Spinal cord (tissue), 10 donors: ENCODE measurements around the gene GALNT7. TPM values are rescaled to one million over a fixed set of nuclear protein-coding genes. Genes with fewer than 3 reads are reported as not detected.

Source experiments
- DNase-seq, 6 donors: peaks; one replicate each; pipeline versions ENCODE4 v3.0.0 to v3.0.0-alpha.2; 2013 to 2015; ENCODE audit warnings: low spot score in 6 of 6, low read depth in 4 of 6
- H3K27ac ChIP-seq: one replicate; pipeline ENCODE4 v1.5.1; 2013; ENCODE audit warnings: low read depth, low read length, control low read depth
- H3K27me3 ChIP-seq: one replicate; pipeline ENCODE4 v1.6.1; 2013; ENCODE audit warnings: low read length; ENCODE audit not compliant: control insufficient read depth, insufficient read depth
- H3K36me3 ChIP-seq: one replicate; pipeline ENCODE4 v1.6.1; 2013; ENCODE audit warnings: low read length; ENCODE audit not compliant: control insufficient read depth, insufficient read depth
- H3K4me1 ChIP-seq: one replicate; pipeline ENCODE4 v1.6.1; 2013; ENCODE audit warnings: low read length; ENCODE audit not compliant: control insufficient read depth, insufficient read depth
- H3K4me3 ChIP-seq: one replicate; pipeline ENCODE4 v1.5.1; 2013; ENCODE audit warnings: low read depth, low read length, control low read depth
- H3K9me3 ChIP-seq: one replicate; pipeline ENCODE4 v1.6.1; 2013; ENCODE audit warnings: low read length; ENCODE audit not compliant: control insufficient read depth, insufficient read depth
- WGBS: methylation state at CpG from one replicate; pipeline ENCODE4 v1.1.5; 2013; ENCODE audit warnings: missing lambda C conversion rate; ENCODE audit not compliant: insufficient coverage; 5-methylcytosine and 5-hydroxymethylcytosine counted together
- polyA plus RNA-seq, 2 donors: library from polyadenylated mRNA; unstranded; fragments of 120-200 nt; gene quantifications; one replicate each; pipeline ENCODE4 v1.2.1, GENCODE V29; 2013; ENCODE audit not compliant: insufficient read length in 2 of 2
- total RNA-seq, 2 donors: library from RNA; depleted of rRNA in 1 of 2; stranded (reverse); fragments of 120-200 nt in 1 of 2; fragments of >200 nt in 1 of 2; gene quantifications; one replicate each; pipeline versions ENCODE4 v1.2.3 to v1.2.4, GENCODE V29; 2013 to 2014
- donor health status: healthy.

GALNT7 gene
- total and polyA plus RNA-seq, 4 donors: 21.4 to 39.3 (median 23.2) TPM

- no peaks in the 10 kb centered on the region for H3K9me3 ChIP-seq
- H3K4me1 ChIP-seq: no peaks in the 10 kb centered on the region
- no peak overlapping the region for H3K27ac ChIP-seq
- H3K27me3 ChIP-seq: no peaks in the 10 kb centered on the region
- no peak for DNase-seq
- WGBS: no CpG with 5 or more reads among the region's 2 CpGs
- no peaks in the 10 kb centered on the region for H3K36me3 ChIP-seq
- no peak overlapping the region for H3K4me3 ChIP-seq
These were observed 34.2 kb upstream of the GALNT7 start for GRCh38 chr4:173134426-173134825.

GRCh38 chr4:173135241-173135847 is 33.3 kb upstream of the GALNT7 start:
- Histone ChIP-seq H3K4me3 (no peak overlapping the region), H3K36me3 (no peaks in the 10 kb centered on the region), H3K27me3 (no peaks in the 10 kb centered on the region), H3K27ac (no peak overlapping the region), H3K4me1 (no peaks in the 10 kb centered on the region), H3K9me3 (no peaks in the 10 kb centered on the region)
- DNase-seq: no peak
- WGBS: 80% methylated on average over 1 of the region's 3 CpGs

GRCh38 chr4:173138624-173139023 is 30.0 kb upstream of the GALNT7 start:
- Histone ChIP-seq H3K4me1 (no peaks in the 10 kb centered on the region), H3K36me3 (no peaks in the 10 kb centered on the region), H3K4me3 (no peak overlapping the region), H3K27ac (no peak overlapping the region), H3K27me3 (no peaks in the 10 kb centered on the region), H3K9me3 (no peaks in the 10 kb centered on the region)
- peak in 3 of 6 donors; percentile 11 to 71 (median 59) for DNase-seq
- WGBS: 17% methylated on average over 1 of the region's 1 CpG

- Histone ChIP-seq H3K36me3 (no peaks in the 10 kb centered on the region), H3K4me1 (no peaks in the 10 kb centered on the region), H3K4me3 (no peak overlapping the region), H3K27me3 (no peaks in the 10 kb centered on the region), H3K27ac (no peak overlapping the region), H3K9me3 (no peaks in the 10 kb centered on the region)
- no CpG with 5 or more reads among the region's 2 CpGs for WGBS
- peak in 1 of 6 donors; percentile 7 for DNase-seq
These were observed 29.1 kb upstream of the GALNT7 start for GRCh38 chr4:173139561-173139960.

- no peak for DNase-seq
- Histone ChIP-seq H3K27ac (no peak overlapping the region), H3K4me3 (no peak overlapping the region), H3K36me3 (no peaks in the 10 kb centered on the region), H3K27me3 (no peaks in the 10 kb centered on the region), H3K9me3 (no peaks in the 10 kb centered on the region), H3K4me1 (no peaks in the 10 kb centered on the region)
- 81% methylated on average over 3 of the region's 3 CpGs for WGBS
These were observed 23.5 kb upstream of the GALNT7 start for GRCh38 chr4:173145131-173145530.

- Histone ChIP-seq H3K9me3 (no peaks in the 10 kb centered on the region), H3K4me3 (no peak overlapping the region), H3K36me3 (no peaks in the 10 kb centered on the region), H3K4me1 (no peaks in the 10 kb centered on the region), H3K27ac (no peak overlapping the region), H3K27me3 (no peaks in the 10 kb centered on the region)
- no peak for DNase-seq
- WGBS: 100% methylated on average over 2 of the region's 4 CpGs
These were observed 22.2 kb upstream of the GALNT7 start for GRCh38 chr4:173146456-173146855.

- Histone ChIP-seq H3K27ac (no peak overlapping the region), H3K4me3 (no peak overlapping the region), H3K36me3 (no peaks in the 10 kb centered on the region), H3K4me1 (no peaks in the 10 kb centered on the region), H3K27me3 (no peaks in the 10 kb centered on the region), H3K9me3 (no peaks in the 10 kb centered on the region)
- DNase-seq: no peak
- WGBS: 75% methylated on average over 2 of the region's 2 CpGs
These were observed 17.1 kb upstream of the GALNT7 start for GRCh38 chr4:173151496-173151895.

GRCh38 chr4:173152104-173152503 is 16.5 kb upstream of the GALNT7 start:
- DNase-seq: no peak

GRCh38 chr4:173153445-173153844 is 15.2 kb upstream of the GALNT7 start:
- no peak for DNase-seq
- Histone ChIP-seq H3K27ac (no peak overlapping the region), H3K27me3 (no peaks in the 10 kb centered on the region), H3K36me3 (no peaks in the 10 kb centered on the region), H3K9me3 (no peaks in the 10 kb centered on the region), H3K4me3 (no peak overlapping the region), H3K4me1 (no peaks in the 10 kb centered on the region)
- no CpG with 5 or more reads among the region's 2 CpGs for WGBS

More at GRCh38 chr4:173152104-173152503, 16.5 kb upstream of the GALNT7 start:
- Histone ChIP-seq H3K27me3 (no peaks in the 10 kb centered on the region), H3K4me1 (no peaks in the 10 kb centered on the region), H3K4me3 (no peak overlapping the region), H3K27ac (no peak overlapping the region), H3K36me3 (no peaks in the 10 kb centered on the region), H3K9me3 (no peaks in the 10 kb centered on the region)
- WGBS: 88% methylated on average over 1 of the region's 6 CpGs

- DNase-seq: no peak
- Histone ChIP-seq H3K4me1 (no peaks in the 10 kb centered on the region), H3K36me3 (no peaks in the 10 kb centered on the region), H3K27ac (no peak overlapping the region), H3K4me3 (no peak overlapping the region), H3K9me3 (no peaks in the 10 kb centered on the region), H3K27me3 (no peaks in the 10 kb centered on the region)
These were observed 8.8 kb upstream of the GALNT7 start for GRCh38 chr4:173159791-173160190.
